G401 (cell line): ENCODE data around the gene GJC2. TPM values are rescaled to one million over a fixed set of nuclear protein-coding genes. Genes with fewer than 3 reads are reported as not detected.
A peak's percentile ranks its signal among the peaks of the same experiment; 100 is the strongest.

Experiments
- DNase-seq: peaks from one replicate; pipeline ENCODE4 v3.0.0-alpha.2; 2015; ENCODE audit warnings: low spot score
- in situ Hi-C: cut with HindIII; loops from 2 replicates; pipeline ENCODE4 v1.10.0; 2016; ENCODE audit warnings: low sequenced_read_pairs, mixed read lengths
- total RNA-seq: library from RNA; depleted of rRNA; stranded (reverse); fragments of >200 nt; shearing (Covaris generic); gene quantifications from 2 replicates; pipeline ENCODE4 v1.2.3, GENCODE V29; 2014; rRNA removed

The GJC2 gene
- 0.74 and 1.2 TPM in 2 replicates for total RNA-seq

GRCh38 chr1:228149406-228150119 lies at the start of gene GJC2:
GJC2 (plus strand) TSS chr1:228149930; CDS start chr1:228157759, 7,829 bp downstream.
- in situ Hi-C loops = no loop called here
- DNase-seq = no peak

DNA sequence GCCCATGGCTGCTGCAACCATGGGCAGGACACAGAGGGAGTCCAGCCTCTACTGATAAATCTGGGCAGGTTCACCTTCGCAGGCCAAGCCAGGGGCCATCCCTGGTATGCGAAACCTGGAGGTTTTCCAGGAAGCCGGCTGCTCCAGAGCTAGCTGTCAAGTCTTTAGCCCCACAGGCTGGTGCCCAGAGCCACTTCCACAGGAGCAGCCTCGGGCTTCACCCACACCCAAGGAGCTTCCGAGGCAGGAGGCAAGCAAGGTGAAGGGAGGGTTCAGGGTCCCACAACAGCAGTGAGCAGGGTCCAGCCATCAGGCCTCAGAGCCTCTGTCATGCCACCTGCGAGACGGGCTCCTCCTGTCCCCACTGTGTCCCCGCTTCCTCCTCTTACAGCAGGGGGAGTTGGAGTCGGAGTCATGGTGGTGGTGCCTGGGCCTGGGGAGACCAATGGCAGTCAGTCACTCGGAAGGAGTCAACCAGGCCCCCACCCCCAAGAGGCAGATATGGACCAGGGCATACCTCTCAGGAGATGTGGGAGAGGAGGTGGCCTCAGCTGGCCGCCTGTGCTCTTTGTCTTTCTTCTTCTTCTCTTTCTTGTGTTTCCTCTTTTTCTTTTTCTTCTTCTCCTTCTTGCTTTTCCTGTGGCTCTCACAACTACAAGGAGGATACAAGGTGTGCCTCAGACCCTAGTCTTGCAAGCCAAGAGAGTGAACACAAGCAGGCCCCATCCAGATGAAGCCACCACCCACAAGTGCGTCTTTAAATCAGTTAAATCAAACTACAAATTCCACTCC lies 48.7 kb upstream of the GJC2 start:
- in situ Hi-C loops = loop anchor here (10.0 kb wide), 1 partner anchor 144 kb away; no protein-coding TSS in a partner anchor
- DNase-seq = no peak

DNA sequence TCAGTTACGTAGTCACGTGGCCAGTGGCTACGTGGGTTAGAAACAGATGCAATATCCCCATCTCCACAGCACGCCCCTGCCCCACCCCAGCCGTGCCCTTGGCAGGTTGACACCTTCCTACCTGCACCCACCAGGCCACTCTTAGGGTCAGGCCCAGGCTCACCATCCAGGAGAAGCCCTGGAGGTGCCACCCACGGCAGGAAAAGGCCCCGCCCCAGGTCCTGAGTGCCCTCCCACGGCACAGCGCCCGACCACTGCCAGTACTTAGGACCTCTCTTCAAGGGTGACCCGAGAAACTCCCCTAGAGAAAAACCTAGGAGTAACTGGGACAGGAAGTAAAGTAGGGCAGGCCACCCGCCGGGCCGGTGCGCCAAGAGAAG lies 48.1 kb upstream of the GJC2 start:
- in situ Hi-C loops = loop anchor here (10.0 kb wide), 1 partner anchor 143 kb away; no protein-coding TSS in a partner anchor
- DNase-seq = no peak

- no peak for DNase-seq
- in situ Hi-C loops = loop anchor here (10.0 kb wide), 1 partner anchor 143 kb away; no protein-coding TSS in a partner anchor
Measured at GRCh38 chr1:228101994-228102790, 47.5 kb upstream of the GJC2 start.

GRCh38 chr1:228102791-228103620 lies 46.7 kb upstream of the GJC2 start, which contains the start of gene C1orf35:
C1orf35 (minus strand) TSS chr1:228103325; CDS start chr1:228103227, 98 bp downstream.
- peak; percentile 86 for DNase-seq
- in situ Hi-C loops = loop anchor here (10.0 kb wide), 1 partner anchor 142 kb away; no protein-coding TSS in a partner anchor

DNA sequence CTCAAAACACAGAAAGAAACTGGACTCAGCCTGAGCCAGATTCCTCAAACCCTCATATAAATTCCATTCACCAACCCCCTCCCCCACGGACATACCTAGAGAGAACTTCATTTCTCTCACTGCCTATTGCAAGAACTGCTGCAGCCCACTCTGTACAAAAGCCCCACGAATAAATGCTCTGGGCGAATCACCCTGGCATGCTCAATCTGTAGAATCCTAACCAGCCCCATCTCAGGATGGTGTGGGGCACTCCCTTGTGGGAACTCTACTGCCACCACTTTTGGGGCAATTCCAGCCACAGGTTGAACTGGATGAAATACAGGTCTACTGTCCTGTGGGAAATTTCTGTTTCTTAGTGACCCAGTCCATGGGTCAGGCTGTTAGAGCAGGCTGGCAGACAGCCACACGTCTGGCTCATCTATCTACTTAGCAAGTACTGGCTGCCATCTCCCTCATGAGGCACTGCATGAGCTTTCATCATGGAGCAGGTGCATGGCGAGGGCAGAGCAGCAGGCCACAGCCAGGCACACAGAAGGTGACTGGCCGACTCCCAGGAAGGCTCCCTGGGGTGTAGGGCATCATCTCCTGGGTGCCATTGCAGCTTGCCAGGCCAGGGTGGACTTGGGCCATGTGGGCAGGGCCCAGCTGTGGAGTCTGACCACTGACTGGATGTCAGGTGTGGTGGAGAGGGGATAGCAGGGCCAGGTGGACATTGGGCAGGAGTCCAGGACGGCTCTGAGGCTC lies 45.0 kb upstream of the GJC2 start:
- no peak for DNase-seq
- in situ Hi-C loops = loop anchor here (5.0 to 10.0 kb wide), 2 partner anchors 63 to 140 kb away; partner anchors contain the start of gene IBA57

DNA sequence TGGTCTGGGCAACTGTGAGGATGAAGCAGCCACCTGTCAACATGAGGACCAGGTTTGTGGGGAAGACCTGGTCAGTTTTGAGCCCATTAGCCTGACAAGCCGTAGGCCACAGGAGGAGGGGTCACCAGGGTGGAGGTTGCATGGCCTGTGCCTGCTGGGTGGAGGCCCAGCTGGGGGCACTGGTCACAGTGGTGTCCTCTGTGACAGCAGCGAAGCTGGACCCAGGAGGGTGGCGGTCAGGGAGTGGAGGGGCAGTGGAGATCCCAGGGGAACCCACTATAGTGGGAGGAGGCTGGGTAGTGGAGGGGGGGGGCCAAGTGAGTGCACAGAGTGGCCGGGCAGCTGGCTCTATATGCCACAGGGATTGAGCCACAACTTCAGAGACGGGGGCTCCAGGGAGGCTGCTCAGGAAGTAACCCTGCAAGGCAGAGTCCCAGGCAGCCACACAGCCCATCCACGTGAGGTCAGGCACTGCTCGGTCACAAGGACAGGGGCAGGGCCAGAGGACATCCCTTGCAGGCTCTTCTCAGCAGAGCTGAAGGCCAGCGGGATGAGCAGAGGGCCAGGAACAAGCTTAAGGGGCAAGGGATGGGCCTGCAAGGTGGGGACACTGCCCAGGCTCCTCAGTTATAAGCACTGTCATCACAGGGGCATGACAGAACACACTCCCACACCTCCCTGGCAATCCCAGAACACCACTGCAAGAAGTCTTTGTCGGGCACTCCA lies 44.3 kb upstream of the GJC2 start:
- in situ Hi-C loops = loop anchor here (5.0 to 10.0 kb wide), 2 partner anchors 62 to 139 kb away; partner anchors contain the start of gene IBA57
- DNase-seq = no peak

DNA sequence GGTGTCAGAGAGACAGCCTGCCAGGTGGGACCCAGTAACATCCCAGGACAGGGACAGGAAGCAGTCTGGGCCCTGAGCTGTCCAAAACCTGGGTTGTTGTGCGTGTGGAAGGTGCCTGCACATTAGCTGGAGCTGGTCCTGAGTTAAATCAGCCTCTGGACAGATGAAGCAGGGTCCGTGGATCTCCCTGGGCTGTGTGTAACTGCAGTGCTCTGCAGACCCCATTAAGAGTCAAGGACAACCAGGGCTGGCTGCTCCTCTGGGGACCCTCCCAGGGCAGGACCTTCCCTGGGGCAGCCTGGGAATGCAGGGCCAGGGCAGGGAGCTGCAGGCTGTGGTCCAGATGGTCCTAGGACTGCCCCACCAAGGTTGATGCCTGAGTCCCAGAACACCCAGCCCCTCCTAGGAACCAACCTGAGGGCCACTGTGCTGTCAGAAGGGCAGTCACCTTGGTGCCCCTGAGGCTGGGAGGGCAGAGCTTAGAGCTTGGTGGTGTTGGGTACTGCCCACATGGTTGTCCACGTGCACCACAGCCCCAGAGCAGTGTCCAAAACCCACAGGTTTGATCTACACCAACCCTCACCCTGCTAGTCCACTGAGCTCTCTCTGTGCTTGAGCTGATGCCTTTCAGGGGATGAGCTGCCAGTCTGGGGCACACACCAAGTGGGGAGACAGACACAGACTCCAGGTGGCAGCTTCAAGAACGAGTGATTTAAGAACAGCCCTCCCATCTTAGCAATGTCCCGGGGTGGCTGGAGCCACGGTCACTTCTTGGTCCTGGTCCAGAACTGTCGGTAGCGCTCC lies 43.5 kb upstream of the GJC2 start:
- in situ Hi-C loops = loop anchor here (5.0 to 10.0 kb wide), 2 partner anchors 61 to 139 kb away; partner anchors contain the start of gene IBA57
- DNase-seq = no peak

DNA sequence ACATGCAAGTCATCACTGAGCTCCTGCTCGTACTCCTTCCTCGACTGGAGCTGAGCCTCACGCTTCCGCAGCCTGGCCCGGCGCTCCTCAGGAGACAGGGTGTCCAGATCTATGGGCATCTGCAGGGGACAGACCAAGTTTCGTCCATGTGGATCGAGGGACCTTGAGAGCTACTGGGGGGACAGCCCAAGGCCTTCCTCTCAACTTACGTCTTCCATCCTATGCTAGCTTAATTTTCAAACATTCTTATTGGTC lies 43.0 kb upstream of the GJC2 start:
- no peak for DNase-seq
- in situ Hi-C loops = loop anchor here (5.0 to 10.0 kb wide), 2 partner anchors 61 to 138 kb away; partner anchors contain the start of gene IBA57

- no peak for DNase-seq
- in situ Hi-C loops = loop anchor here (5.0 to 10.0 kb wide), 2 partner anchors 60 to 137 kb away; partner anchors contain the start of gene IBA57
Measured at GRCh38 chr1:228107636-228108035, 42.1 kb upstream of the GJC2 start.

GRCh38 chr1:228108055-228108690 lies 41.6 kb upstream of the GJC2 start:
- DNase-seq = no peak
- in situ Hi-C loops = loop anchor here (5.0 to 10.0 kb wide), 2 partner anchors 59 to 137 kb away; partner anchors contain the start of gene IBA57

- in situ Hi-C loops = loop anchor here (5.0 to 10.0 kb wide), 2 partner anchors 59 to 136 kb away; partner anchors contain the start of gene IBA57
- DNase-seq = no peak
Measured at GRCh38 chr1:228108742-228109072, 41.0 kb upstream of the GJC2 start.

- in situ Hi-C loops = loop anchor here (5.0 to 10.0 kb wide), 2 partner anchors 58 to 135 kb away; partner anchors contain the start of gene IBA57
- peak; percentile 99 for DNase-seq
Measured at GRCh38 chr1:228109073-228109961, 40.4 kb upstream of the GJC2 start, which contains the start of gene MRPL55. MRPL55 (minus strand) TSS chr1:228109299; CDS start chr1:228108260, 1,039 bp downstream.

DNA sequence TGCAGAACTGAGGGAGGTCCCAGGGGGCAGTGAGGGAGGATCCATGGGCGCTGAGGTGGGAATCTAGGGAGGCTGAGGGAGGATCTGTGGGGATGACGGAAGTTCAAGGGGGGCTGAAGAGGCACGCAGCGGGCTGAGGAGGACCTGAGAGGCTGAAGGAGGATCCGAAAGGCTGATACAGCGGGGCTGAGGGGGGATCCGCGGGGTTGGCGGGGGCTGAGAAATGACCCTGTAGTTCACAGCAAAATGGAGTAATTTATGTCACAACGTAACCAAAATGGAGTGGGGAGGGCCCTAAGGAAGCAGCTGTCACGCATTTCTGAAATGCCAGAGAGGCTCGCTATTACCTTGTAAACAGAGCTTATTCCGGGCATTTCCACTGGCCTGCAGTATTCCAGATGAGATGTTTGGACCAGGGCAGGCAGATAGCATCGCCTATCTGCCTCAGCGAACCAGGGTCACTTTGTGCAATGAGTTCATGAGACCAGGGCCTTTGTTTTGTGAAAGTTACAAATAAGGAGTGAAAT lies 39.7 kb upstream of the GJC2 start:
- in situ Hi-C loops = loop anchor here (5.0 to 10.0 kb wide), 2 partner anchors 57 to 135 kb away; partner anchors contain the start of gene IBA57
- DNase-seq = peak; percentile 56
